Liver (tissue), 3 donors: ENCODE data around the gene CHRM4.

Experiments
- CTCF ChIP-seq: fragments of 150-350 bp; IDR thresholded peaks from 2 replicates; pipeline ENCODE4 v1.5.1; 2017; ENCODE audit warnings: improper control_type of control experiment, low read depth, low read length; ENCODE audit not compliant: missing input control
- RAD21 ChIP-seq, 2 donors: IDR thresholded peaks; 2 replicates each; pipeline ENCODE4 v1.6.1; 2016; ENCODE audit warnings: antibody characterized with exemption in 2 of 2, mild to moderate bottlenecking in 2 of 2
- TAF1 ChIP-seq: conservative IDR thresholded peaks from 2 replicates; pipeline ENCODE4 v1.6.1; 2016; ENCODE audit warnings: antibody characterized with exemption, mild to moderate bottlenecking
- ZBTB33 ChIP-seq: IDR thresholded peaks from 2 replicates; pipeline ENCODE4 v1.6.1; 2016; ENCODE audit warnings: antibody characterized with exemption
- donor health status: healthy.
- donor health status: healthy.

- TF ChIP-seq ZBTB33 (no peak), CTCF (no peak), TAF1 (no peak), RAD21 (IDR thresholded peaks at IDR 0.05) (no peak)
Observed at GRCh38 chr11:46381819-46382645, 9.5 kb downstream of the CHRM4 start.
